GM12878 (cell line): ENCODE data around the gene DNAJC22. TPM values are rescaled to one million over a fixed set of nuclear protein-coding genes. Genes with fewer than 3 reads are reported as not detected.

Experiments
- ATAC-seq: fragments of 200-7000 bp; cut with Tn5 transposase; 3 replicates; pipeline ENCODE4 v1.9.1; 2020; ENCODE audit warnings: mild to moderate bottlenecking, moderate library complexity
- BruUV-seq: library from RNA; stranded (reverse); fragments of 400-500 nt; replicated peaks from 2 replicates; lab custom pipeline; 2021; lab: Mats Ljungman, UMichigan
- CTCF ChIA-PET: fragments of 300-600 bp; sonication (Branson Sonifier 250); formaldehyde crosslinking; extraction: SDS; loops from one replicate; lab custom pipeline; 2021; ENCODE audit warnings: inconsistent platforms; lab: Yijun Ruan, JAX
- POLR2A ChIA-PET: fragments of 350-600 bp; formaldehyde crosslinking; extraction: SDS; loops from one replicate; lab custom pipeline; 2021; ENCODE audit warnings: inconsistent platforms; lab: Charles Lee
- RAD21 ChIA-PET: fragments of 300-600 bp; sonication (Branson Sonifier 250); formaldehyde crosslinking; loops from one replicate; lab custom pipeline; 2023; ENCODE audit warnings: antibody characterized with exemption; ENCODE audit not compliant: unreplicated experiment; lab: Charles Lee
- SMC1A ChIA-PET: fragments of 300-600 bp; sonication (Branson Sonifier 250); formaldehyde crosslinking; loops from one replicate; lab custom pipeline; 2023; ENCODE audit not compliant: unreplicated experiment, uncharacterized antibody; lab: Charles Lee
- DNase-seq: peaks from one replicate; pipeline ENCODE4 v3.0.0-alpha.2; 2011; ENCODE audit warnings: low read depth, low spot score
- FAIRE-seq: peaks from 3 replicates; lab custom pipeline; 2011; peaks lifted over from hg19 to GRCh38; lab: Jason Lieb, UNC
- H2AFZ ChIP-seq: 2 replicates; pipeline ENCODE4 v1.6.0; 2011; ENCODE audit warnings: low read depth, low read length, control low read depth; ENCODE audit not compliant: control insufficient read depth
- H3K27ac ChIP-seq: 2 replicates; pipeline ENCODE4 v1.5.1; 2011; ENCODE audit warnings: control low read depth; ENCODE audit not compliant: control insufficient read depth, insufficient read depth
- H3K27me3 ChIP-seq, 2 experiments: replicated peaks in 1 of 2; 2 replicates each; pipeline versions ENCODE4 v1.6.0 to v1.6.1; 2011; ENCODE audit warnings: low read length in 1 of 2; ENCODE audit not compliant: control insufficient read depth in 2 of 2, insufficient read depth in 2 of 2
- H3K36me3 ChIP-seq, 2 experiments: 2 replicates each; pipeline ENCODE4 v1.5.1; 2011; ENCODE audit warnings: low read length in 1 of 2; ENCODE audit not compliant: control insufficient read depth in 2 of 2, insufficient read depth in 2 of 2
- H3K4me1 ChIP-seq: 2 replicates; pipeline ENCODE4 v1.6.1; 2011; ENCODE audit warnings: mild to moderate bottlenecking, low read length, moderate library complexity, mixed read lengths; ENCODE audit not compliant: control insufficient read depth, insufficient read depth
- H3K4me2 ChIP-seq: 2 replicates; pipeline ENCODE4 v1.6.0; 2011; ENCODE audit warnings: control low read depth; ENCODE audit not compliant: control insufficient read depth, insufficient read depth
- H3K4me3 ChIP-seq: fragments of 200-600 bp; sonication (generic); 2 replicates; pipeline ENCODE4 v1.5.1; 2016
- H3K79me2 ChIP-seq: 2 replicates; pipeline ENCODE4 v1.6.0; 2011; ENCODE audit warnings: low read length; ENCODE audit not compliant: control insufficient read depth, insufficient read depth
- H3K9ac ChIP-seq: 2 replicates; pipeline ENCODE4 v1.8.0; 2011; ENCODE audit warnings: low read length, control low read depth, mixed read lengths; ENCODE audit not compliant: control insufficient read depth, insufficient read depth
- H3K9me3 ChIP-seq: replicated peaks from 3 replicates; pipeline ENCODE4 v1.5.1; 2011; ENCODE audit warnings: mild to moderate bottlenecking, low read length; ENCODE audit not compliant: control insufficient read depth, insufficient read depth
- H4K20me1 ChIP-seq: 2 replicates; pipeline ENCODE4 v1.6.0; 2011; ENCODE audit not compliant: control insufficient read depth, insufficient read depth
- MTA3 ChIP-seq: IDR thresholded peaks from 2 replicates; pipeline ENCODE4 v1.6.1; 2012; ENCODE audit warnings: low read length, inconsistent platforms, borderline replicate concordance
- NFIC ChIP-seq: IDR thresholded peaks from 2 replicates; pipeline ENCODE4 v1.6.1; 2012; ENCODE audit warnings: low read depth, mild to moderate bottlenecking, inconsistent platforms, low read length, moderate library complexity
- NFXL1 ChIP-seq: fragments of 450-650 bp; IDR thresholded peaks from 2 replicates; pipeline ENCODE4 v1.6.1; 2017; ENCODE audit warnings: antibody characterized with exemption, mild to moderate bottlenecking, borderline replicate concordance
- PKNOX1 ChIP-seq: fragments of 450-650 bp; IDR thresholded peaks from 2 replicates; pipeline ENCODE4 v1.6.1; 2016; ENCODE audit warnings: mild to moderate bottlenecking
- WGBS: methylation state at CpG from one replicate; pipeline ENCODE4 v1.1.6; 2016; ENCODE audit warnings: low lambda C conversion rate; ENCODE audit not compliant: insufficient replicate concordance, insufficient coverage; ENCODE audit errors: missing lambda C conversion rate; 5-methylcytosine and 5-hydroxymethylcytosine counted together
- in situ Hi-C: fragments of 300-500 bp; cut with MboI; formaldehyde crosslinking; loops from 9 replicates; pipeline ENCODE4 v1.14.3; 2018; ENCODE audit warnings: mixed read lengths
- intact Hi-C: fragments of 100-400 bp; cut with micrococcal nuclease; formaldehyde crosslinking; loops from one replicate; pipeline ENCODE4 v1.14.2; 2022; ENCODE audit not compliant: unreplicated experiment
- polyA plus RNA-seq, 11 experiments: library from polyadenylated mRNA; depleted of rRNA in 4 of 11; unstranded in 6 of 11; stranded (reverse) in 5 of 11; fragments of >200 nt; fragmentation: Nextera tagmentation in 4 of 11; fragmentation: Illumina TruSeq in 1 of 11; extraction: Ambion mirVana in 4 of 11; extraction: Trizol in 1 of 11; gene quantifications; 1 replicate in 1 of 11; 2 replicates in 10 of 11; pipeline versions ENCODE4 v1.2.1 to v1.2.3, GENCODE V29; 2011 to 2016; ENCODE audit warnings: inconsistent platforms in 2 of 11, missing spikeins in 2 of 11, low read depth in 1 of 11
- total RNA-seq, 4 experiments: library from RNA; depleted of rRNA in 3 of 4; stranded (reverse); fragments of >200 nt in 3 of 4; fragmentation: Illumina TruSeq in 1 of 4; extraction: Trizol in 1 of 4; gene quantifications; 2 replicates each; pipeline versions ENCODE4 v1.2.1 to v1.2.3, GENCODE V29; 2013 to 2021
- TF ChIP-seq, protein P1 (sequence below): fragments of 450-650 bp; formaldehyde crosslinking; IDR thresholded peaks from 2 replicates; pipeline ENCODE4 v1.4.0; 2022; ENCODE audit warnings: mild to moderate bottlenecking, moderate library complexity

DNAJC22 gene
- total and polyA plus RNA-seq, 10 of the 15 experiments (the other 5 are each of a cell fraction or from before 2014, with no cell fraction given) = 0.06 to 0.61 (median 0.13) TPM; not detected in 3

DNA sequence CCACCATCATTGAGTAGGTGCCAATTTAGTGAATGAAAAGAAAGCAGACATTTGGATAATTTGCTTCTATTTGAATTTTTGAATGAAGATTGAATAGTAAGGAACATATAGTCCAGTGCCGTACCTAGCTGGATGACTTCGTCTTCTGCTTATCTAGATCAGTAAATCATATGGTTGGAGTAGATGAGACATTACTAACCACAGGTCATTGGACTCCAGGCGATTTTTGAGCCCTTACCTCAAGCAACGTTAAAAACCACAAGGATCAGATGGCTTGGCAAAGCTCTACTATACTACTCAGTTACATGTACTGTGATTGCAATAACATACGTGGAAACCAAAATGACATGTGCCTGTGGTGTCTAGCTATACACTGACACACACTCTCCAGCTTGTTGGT, 18.9 kb downstream of the DNAJC22 start:
- SMC1A ChIA-PET = interaction anchor here (0.6 to 25.7 kb wide), 5 partner anchors 8 to 148 kb away, joined by 3 to 740 read pairs (median 6); no protein-coding TSS in a partner anchor
- Histone ChIP-seq H2AFZ (no peak overlapping the region), H4K20me1 (no peaks in the 10 kb centered on the region), H3K4me1 (peaks cover 5% of the 10 kb centered on the region), H3K4me2 (peak overlapping the region; percentile 76), H3K27me3 (no peaks in the 10 kb centered on the region), H3K9me3 (no peaks in the 10 kb centered on the region), H3K27ac (no peak overlapping the region), H3K36me3 (no peaks in the 10 kb centered on the region), H3K9ac (no peak overlapping the region), H3K4me3 (peak overlapping the region; percentile 89; the same call in 1 of the 2 replicates), H3K79me2 (peaks cover 47% of the 10 kb centered on the region)
- TF ChIP-seq NFXL1 (no peak), PKNOX1 (no peak), NFIC (no peak), MTA3 (no peak)
- TF ChIP-seq, protein P1, sequence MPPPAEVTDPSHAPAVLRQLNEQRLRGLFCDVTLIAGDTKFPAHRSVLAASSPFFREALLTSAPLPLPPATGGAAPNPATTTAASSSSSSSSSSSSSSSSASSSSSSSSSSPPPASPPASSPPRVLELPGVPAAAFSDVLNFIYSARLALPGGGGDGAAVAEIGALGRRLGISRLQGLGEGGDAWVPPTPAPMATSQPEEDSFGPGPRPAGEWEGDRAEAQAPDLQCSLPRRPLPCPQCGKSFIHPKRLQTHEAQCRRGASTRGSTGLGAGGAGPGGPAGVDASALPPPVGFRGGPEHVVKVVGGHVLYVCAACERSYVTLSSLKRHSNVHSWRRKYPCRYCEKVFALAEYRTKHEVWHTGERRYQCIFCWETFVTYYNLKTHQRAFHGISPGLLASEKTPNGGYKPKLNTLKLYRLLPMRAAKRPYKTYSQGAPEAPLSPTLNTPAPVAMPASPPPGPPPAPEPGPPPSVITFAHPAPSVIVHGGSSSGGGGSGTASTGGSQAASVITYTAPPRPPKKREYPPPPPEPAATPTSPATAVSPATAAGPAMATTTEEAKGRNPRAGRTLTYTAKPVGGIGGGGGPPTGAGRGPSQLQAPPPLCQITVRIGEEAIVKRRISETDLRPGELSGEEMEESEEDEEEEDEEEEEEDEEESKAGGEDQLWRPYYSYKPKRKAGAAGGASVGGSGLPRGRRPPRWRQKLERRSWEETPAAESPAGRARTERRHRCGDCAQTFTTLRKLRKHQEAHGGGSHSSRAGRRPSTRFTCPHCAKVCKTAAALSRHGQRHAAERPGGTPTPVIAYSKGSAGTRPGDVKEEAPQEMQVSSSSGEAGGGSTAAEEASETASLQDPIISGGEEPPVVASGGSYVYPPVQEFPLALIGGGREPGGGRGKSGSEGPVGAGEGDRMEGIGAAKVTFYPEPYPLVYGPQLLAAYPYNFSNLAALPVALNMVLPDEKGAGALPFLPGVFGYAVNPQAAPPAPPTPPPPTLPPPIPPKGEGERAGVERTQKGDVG = no peak
- WGBS = 61% methylated on average over 5 of the region's 5 CpGs
- POLR2A ChIA-PET = interaction anchor here (2.2 to 3.3 kb wide), 2 partner anchors 18 to 64 kb away, joined by 10 to 30 read pairs; partner anchors contain the start of gene DNAJC22
- RAD21 ChIA-PET = interaction anchor here (0.9 to 5.5 kb wide), 4 partner anchors 18 to 147 kb away, joined by 3 to 33 read pairs (median 5); partner anchors contain the start of genes DNAJC22 and TROAP
- CTCF ChIA-PET = interaction anchor here (0.7 to 18.7 kb wide), 7 partner anchors 8 to 149 kb away, joined by 3 to 712 read pairs (median 5); partner anchors contain the start of gene DNAJC22
- ATAC-seq (no peak), FAIRE-seq (no peak), DNase-seq (no peak)
- BruUV-seq = no TSS peak
- intact Hi-C loops (loop anchor here (5.0 kb wide), 1 partner anchor 342 kb away; the partner anchor contains the start of gene FMNL3), in situ Hi-C loops (no loop called here)
